ENCODE data around the gene KIF6.
"Not testable (repeated sequence)": the region's sequence is repeated elsewhere in the genome, so short reads cannot be mapped to it uniquely, and the experiment has no call there.

Gene KIF6

GRCh38 chr6:39307462-39307861 is 417.7 kb downstream of the KIF6 start:
- no peak for DNase-seq

GRCh38 chr6:39304951-39305350 is 420.3 kb downstream of the KIF6 start:
- no peak for DNase-seq

GRCh38 chr6:39303425-39304153 is 421.6 kb downstream of the KIF6 start:
- no peak for DNase-seq

- DNase-seq = peak; percentile 93 to 94
Observed at GRCh38 chr6:39302669-39303424, 422.4 kb downstream of the KIF6 start.

- no peak for DNase-seq
Observed at GRCh38 chr6:39302011-39302410, 423.2 kb downstream of the KIF6 start.

- DNase-seq = no peak
Observed at GRCh38 chr6:39301606-39302005, 423.6 kb downstream of the KIF6 start.

GRCh38 chr6:39300739-39301138 is 424.5 kb downstream of the KIF6 start:
- no peak for DNase-seq

- DNase-seq = no peak
Observed at GRCh38 chr6:39298061-39298460, 427.1 kb downstream of the KIF6 start.

- DNase-seq = no peak
Observed at GRCh38 chr6:39296745-39297640, 428.2 kb downstream of the KIF6 start.

GRCh38 chr6:39295611-39296011 is 429.6 kb downstream of the KIF6 start:
- no peak for DNase-seq

GRCh38 chr6:39294899-39295298 is 430.3 kb downstream of the KIF6 start:
- no peak for DNase-seq

GRCh38 chr6:39294133-39294532 is 431.1 kb downstream of the KIF6 start:
- DNase-seq = no peak

GRCh38 chr6:39292637-39293036 is 432.6 kb downstream of the KIF6 start:
- no peak for DNase-seq

GRCh38 chr6:39289490-39289889 is 435.7 kb downstream of the KIF6 start:
- no peak for DNase-seq

- no peak for DNase-seq
Observed at GRCh38 chr6:39287601-39288000, 437.6 kb downstream of the KIF6 start.

GRCh38 chr6:39286596-39286995 is 438.6 kb downstream of the KIF6 start:
- DNase-seq = not testable (repeated sequence)

- DNase-seq = no peak
Observed at GRCh38 chr6:39282774-39283173, 442.4 kb downstream of the KIF6 start.

GRCh38 chr6:39281312-39281980 is 443.8 kb downstream of the KIF6 start:
- no peak for DNase-seq

- no peak for DNase-seq
Observed at GRCh38 chr6:39280247-39280731, 444.9 kb downstream of the KIF6 start.

Data from stimulated activated CD4-positive, alpha-beta T cell treated with anti-CD3 and anti-CD28 coated beads, Interleukin-2, amount 100 ng/mL, for 24 hours (primary cell).